Measurements from ENCODE around the gene BOLA3.
"Not testable (repeated sequence)": the region's sequence is repeated elsewhere in the genome, so short reads cannot be mapped to it uniquely, and the experiment has no call there.

- TF ChIP-seq CTCF (IDR thresholded peaks at IDR 0.05; ENCODE audit: low read depth, low read length); EZH2phosphoT487 (IDR thresholded peaks at IDR 0.05; ENCODE audit: low read depth): not testable (repeated sequence)
Measured at GRCh38 chr2:74123955-74124354, 23.8 kb downstream of the BOLA3 start.

Data from OCI-LY3 (cell line).